Stimulated activated CD8-positive, alpha-beta memory T cell treated with anti-CD3 and anti-CD28 coated beads, Interleukin-15, amount 100 ng/mL, for 24 hours (primary cell): ENCODE data around the gene TMEM235.
"Not testable (repeated sequence)": the region's sequence is repeated elsewhere in the genome, so short reads cannot be mapped to it uniquely, and the experiment has no call there.

Source experiments
- DNase-seq: peaks from one replicate; pipeline ENCODE4 v3.0.0-alpha.2; 2020; ENCODE audit warnings: low read depth

TMEM235 gene

DNA sequence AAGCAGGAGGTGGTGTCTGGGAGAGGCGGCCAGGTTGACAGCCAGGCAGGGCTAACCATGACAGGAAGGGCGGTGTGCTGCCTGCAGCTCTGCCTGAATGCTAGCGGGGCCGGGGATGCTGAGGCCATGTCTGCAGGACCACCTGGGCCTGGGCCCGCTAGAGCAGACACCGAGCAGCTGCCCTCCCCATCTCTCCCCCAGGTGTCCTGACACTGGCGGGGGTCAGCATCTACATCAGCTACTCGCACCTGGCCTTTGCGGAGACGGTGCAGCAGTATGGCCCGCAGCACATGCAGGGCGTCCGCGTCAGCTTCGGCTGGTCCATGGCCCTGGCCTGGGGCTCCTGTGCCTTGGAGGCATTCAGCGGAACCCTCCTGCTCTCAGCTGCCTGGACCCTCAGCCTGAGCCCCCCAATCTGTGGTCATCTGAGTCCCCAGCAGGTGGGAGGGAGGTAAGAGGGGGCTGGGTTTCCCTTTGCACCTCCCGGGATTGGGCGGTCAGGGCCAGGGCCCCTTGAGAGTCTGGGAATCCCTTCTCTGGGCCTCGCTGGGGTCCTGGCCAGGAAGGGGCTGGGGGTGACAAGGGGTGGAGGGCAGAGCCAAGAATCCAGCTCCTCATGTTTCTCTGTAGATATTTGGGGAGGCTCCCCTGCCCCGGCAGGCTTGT is 7.5 kb downstream of the TMEM235 start:
- DNase-seq = no peak

DNA sequence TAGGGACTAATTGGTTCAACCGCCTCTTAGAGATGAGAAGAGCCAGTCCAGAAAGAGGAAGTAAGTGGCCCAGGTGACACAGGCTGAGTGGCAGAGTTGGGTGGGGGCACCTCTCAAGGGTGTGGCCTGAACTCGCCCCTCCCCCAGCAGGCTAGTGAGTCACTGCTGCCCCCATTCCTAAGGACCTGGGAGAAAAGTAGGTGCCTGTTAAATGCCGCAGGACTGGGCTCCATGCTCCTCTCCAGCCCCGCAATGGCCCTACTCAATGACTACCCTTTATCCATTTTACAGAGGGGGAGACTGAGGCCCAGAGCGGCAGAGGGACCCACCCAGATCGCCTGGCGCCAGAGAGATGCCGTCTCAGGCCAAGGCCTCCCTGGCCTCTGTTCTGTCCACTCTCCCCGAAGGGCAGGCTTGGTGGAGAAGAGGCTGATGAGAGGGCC is 8.1 kb downstream of the TMEM235 start:
- no peak for DNase-seq

DNA sequence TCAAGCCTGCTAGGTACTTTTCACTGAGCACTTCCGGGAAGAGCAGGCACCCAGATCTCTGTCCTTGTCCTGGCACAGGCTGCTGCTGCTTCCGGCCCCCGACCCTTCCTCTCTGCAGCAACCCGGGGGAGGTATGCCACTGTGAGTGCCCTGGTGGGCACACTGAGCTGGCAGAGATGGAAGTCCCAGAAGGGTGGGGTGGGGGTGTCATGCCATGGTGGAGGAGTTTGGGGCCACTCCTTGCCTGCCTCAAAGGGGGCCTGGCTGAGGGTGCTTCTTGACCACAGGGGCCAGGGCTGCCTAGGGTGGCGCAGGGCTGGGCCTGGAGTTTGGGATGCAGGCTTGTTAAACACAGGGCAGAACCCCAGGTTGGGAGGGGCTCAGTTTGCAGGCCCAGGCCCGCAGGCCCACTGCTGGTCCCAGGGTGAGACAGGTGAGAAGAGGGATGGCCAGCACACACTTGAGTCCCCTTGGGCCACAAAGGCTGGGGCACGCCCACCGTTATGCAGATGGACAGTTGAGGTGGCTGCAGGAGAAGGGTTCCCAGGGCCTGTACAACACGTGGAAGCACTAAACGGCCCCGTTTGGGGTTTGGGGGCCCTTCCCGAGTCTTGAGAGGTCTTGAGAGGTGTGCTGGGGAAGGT is 8.7 kb downstream of the TMEM235 start:
- no peak for DNase-seq

DNA sequence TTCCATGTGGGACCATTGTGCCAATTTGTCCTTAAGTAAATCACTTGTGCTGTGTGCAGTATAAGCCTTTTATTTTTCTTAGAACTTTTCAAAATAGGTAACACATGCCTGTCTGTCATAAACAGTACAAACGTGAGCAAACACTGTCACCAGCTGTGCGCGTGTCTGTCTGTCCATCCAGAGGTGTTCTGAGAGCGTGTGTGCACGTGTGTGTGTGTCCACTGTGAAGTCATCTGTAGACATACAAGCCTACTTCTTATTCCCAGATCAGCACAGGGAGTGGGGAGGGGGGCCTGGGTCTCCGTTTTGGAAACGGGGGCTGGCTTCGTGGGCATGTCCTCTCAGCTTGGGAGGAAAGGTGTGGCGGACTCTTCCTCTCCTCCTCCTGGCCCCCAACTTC is 9.4 kb downstream of the TMEM235 start:
- no peak for DNase-seq

DNA sequence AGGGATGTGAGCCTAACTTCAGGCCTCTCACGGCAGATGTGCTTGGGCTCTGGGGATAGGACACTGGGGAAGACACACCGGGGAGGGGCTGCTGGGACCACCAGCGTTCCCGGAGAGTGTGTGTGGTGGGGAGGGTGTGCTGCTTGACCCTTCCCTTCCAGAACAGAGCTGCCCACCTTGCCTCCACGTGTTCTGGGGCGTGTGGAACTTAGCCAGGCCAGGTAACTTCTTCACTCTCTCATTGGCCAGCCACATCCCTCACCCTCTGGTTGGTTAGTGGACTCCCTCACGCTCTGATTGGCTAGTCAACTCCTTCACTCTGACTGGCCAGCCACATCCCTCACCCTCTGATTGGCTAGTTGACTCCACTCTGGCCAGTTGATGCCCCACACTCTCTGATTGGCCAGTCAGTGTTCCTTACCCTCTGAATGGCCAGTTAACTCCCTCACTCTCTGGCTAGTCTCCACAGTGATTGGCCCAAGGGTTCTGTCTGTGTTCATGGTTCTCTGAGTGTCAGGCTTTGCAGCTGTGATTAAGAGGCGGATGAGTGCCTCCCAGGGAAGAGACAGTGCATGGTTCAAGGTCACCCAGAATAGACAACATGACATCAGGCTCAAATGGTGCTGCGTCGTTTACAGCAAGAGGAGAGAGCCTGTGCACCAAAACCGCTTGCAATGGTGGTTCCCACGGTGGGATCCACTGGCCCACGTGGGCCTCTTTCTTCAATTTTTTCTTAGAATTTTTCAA is 10.0 kb downstream of the TMEM235 start:
- DNase-seq = no peak

DNA sequence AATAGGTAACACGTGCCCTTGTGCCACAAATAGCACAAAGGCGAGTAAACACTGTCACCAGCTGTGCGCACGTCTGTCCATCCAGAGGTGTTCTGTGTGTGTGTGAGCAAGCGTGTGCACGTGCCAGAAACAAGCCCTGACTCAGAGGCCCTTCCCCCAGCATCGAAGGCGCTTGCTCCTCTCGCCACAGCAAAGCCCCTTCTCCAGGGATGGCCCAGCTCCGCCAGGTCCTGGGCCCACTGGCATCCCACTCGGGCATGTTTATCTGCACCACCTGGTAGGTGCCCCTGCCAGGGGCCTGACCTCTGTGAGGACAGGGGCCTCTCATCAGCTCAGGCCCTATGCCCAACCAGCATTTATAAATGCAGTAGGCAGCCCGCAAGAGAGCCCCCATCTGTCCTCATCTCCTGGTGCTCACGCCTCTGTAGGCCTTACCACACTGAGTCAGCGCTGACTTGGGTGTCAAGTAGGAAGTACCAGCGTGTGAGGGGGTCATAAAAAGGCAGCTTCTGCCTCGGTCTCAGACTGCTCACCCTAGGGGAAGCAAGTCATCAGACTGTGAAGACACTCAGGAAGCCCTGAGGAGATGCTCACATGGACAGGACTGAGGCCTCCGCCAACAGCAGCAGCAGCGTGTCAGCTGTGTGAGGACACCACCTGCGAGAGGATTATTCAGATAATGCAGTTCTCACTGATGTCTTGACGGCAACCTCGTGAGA is 10.8 kb downstream of the TMEM235 start:
- no peak for DNase-seq

DNA sequence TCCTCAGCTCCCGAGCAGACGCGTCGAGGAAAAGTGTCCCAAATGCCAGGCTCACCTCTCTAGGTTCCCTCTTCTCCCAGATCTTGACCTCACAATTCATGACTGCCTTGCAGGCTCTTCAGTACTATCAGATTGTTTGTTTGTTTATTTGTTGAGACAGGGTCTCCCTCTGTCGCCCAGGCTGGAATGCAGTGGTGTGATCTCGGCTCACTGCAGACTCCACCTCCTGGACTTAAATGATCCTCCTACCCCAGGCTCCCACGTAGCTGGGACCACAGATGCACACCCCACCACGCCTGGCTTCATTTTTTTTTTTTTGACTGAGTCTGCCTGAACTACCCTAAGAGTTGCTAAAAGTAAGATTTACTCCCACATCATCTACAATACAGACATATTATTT is 15.9 kb downstream of the TMEM235 start:
- DNase-seq = no peak

DNA sequence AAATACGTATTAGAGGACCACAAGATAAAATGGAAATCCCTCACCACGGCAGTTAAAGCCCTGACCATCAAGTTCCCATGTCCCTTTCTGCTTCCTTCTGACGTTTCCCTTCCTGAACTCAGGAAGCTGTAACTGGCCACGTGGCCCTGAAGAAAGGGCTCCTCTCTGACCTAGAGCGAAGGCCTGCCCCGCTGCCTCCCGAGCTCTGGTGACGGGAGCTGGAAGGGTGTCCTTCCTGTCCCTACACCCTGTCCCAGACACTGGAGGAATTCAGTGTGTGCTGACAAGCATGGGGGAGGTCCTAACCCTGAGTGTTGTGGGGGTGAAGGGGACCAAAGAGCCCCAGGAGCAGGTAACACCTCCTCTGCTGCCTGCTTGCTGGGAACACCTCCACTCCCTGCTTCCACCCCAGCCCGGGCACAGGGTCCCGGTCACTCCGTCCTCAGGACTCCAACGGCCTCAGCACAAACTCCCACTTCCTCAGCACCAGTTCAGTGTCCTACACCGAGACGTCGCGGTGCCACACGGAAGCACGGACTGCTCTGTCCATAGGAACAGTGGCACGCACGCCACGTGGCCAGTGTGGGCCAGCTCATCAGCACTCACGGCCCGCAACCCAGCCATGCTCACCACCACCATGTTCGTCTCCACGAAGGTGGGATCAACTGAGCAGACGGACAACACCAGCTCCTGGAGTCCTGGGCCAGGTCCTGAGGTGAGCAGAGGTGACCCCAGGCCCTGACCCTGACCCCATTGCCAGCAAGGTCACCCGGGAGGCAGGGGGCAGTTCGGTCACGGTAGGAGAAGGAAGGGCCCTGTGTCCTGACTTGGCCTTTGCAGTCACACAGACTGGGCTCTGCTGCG is 16.9 kb downstream of the TMEM235 start:
- DNase-seq = no peak

DNA sequence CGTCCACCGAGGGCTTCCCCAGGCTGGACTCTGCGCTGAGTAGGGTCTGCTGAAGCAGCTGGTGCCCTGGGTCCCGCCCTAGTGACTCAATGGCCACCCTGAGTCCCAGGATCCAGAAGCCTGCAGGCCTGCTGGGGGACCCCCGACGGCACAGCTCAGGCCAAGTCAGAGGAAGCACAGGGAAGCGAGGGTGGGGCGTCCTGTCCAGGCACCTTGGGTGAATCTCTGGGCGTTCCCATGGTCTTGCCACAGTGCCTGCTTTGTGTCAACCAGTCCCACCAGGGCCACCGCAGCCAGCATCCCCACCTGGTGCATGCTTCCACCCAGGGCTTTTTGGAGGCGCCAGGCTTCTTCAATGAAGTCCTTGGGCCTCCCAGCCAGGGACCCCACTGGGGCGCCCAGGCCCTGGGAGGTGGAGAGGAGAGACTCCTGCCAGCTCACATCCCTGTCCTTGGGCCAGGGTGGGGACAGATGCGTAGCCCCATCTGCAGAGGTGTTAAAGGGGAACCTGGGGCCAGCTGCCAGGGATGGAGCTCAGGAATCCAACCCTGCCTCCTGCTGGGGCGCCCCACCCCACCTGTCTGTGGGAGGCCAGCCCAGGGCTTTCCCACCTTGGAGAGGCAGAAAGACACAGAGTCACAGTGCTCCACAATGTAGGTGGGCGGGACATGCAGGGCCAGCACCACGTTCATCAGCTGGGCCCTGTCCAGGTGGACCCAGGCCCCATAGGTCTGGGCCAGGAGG is 17.8 kb downstream of the TMEM235 start:
- no peak for DNase-seq

DNA sequence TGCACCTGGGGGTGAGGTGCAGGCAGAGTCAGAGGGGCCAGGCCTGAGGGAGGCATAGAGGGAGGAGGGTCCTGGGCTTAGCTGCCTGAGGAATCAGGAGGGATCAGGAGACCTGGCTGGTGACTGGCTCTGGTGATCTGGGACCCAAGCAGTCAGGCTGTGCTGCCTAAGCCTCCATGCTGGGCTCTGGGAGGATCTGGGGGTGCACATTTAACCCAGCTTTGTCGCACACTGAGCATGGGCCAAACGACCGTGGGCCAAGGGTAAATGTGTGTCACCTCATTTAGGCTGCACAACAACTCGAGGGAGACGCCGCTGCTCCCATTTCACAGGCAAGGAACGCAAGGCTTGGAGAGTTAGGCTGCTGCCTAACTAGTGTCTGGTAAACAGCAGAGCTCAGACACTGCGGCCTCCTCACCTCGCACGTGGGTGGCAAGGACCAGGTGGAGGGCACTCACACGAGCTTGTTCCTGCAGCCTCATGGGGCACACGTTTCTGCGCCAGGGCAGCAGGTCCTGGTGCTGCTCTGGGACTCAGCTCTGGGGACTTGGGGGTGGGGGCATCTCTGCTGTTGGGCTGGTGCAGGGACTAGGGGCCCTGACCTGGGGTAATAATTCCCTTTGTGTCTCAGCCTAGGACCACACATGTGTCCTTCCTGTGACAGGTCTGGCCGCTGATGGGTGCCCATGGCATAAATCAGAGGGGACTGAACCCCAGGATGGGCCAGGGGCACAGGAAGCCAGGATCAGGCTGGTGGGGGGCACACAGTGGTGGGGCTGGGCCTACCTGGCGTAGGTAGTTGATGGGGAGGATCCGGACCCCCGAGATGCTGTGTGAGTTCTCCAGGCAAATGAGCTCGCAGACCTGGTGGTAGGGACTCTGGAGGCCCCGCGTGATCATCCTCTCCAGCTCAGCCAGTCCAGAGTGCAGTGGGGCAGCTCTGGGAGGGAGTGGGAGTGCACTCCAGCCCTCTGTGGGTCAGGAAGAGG is 18.7 kb downstream of the TMEM235 start:
- DNase-seq = no peak

DNA sequence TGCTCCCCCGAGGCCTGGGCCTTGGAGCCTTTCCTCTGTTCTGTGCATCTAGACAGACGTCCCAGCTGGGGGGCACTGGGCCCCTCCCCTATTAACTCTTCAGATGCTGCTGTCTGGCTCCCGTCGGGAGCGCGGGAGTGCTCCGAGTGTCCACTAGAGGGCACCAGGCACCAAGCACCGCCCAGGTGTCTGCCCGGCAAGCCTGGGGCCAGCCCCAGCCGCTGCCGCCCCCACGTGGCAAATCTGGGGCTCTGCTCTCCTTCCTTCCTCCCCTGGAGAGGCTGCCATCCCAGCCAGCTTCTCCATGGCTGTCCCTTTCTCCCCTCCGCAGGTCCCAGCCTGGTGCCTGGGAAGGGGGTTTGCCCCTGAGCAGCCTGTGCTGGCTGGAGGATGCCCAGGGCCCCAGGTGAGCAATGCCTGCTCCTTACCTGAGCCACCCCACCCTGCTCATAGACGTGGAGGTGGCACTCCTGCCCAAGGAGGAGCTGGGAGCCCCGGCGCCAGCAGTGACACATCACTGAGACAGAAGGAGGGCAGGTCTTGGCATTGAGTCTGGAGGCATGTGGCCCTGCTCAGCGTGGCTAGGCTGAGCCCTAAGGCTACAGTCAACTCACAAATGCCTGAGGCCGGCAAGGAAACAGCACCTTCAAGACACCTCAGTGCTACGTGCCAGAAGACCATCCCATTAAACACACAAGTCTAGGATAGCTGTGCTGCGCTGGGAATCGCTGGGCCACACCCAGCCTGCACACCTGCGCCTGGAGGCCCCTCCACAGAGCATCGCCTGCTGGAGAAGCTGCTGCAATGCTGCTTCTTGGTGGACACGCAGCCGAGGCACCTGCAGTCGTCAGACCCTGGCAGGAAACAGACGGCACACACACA is 19.7 kb downstream of the TMEM235 start:
- peak; percentile 62 for DNase-seq

DNA sequence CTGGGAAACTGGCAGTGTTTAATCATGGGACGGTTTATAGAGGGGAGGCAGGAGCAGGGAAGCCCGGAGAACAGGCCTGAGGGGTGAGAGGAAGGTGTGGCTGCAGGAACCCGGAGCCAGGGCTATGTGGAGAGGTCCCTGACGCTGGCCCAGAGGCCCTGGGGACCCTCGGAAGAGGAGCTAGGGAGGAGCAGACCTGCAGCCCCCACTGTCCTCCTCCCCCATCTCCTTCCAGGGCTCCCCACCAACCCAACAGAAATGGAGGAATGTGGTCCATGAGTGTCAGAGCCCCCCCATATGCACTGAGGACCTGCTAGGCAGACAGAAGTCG is 20.3 kb downstream of the TMEM235 start:
- no peak for DNase-seq

DNA sequence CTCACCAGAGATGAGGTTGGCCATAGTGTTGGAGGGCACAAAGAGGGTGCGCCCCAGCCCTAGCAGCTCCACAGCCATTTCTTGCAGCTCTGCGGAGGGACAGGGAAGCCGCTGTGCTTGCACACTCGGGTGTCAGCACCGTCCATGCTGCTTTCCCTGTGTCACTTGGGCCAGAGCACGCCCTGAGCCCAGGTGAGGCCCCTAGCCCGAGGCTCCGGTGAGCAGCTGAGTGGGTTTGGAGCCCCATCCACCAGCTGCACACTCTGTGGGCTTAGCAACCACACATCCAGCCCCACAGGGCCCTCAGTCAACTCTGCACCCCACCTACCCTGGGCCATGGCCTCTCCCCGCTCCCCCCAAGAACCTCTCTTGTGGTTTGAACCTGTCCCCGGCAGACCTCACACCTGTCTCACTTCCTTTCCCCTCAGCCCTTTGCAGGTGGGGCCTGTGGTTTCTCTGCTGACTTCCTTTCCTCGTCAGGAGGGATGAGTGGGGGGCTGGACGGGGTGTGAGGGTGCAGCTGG is 20.7 kb downstream of the TMEM235 start:
- DNase-seq = no peak

DNA sequence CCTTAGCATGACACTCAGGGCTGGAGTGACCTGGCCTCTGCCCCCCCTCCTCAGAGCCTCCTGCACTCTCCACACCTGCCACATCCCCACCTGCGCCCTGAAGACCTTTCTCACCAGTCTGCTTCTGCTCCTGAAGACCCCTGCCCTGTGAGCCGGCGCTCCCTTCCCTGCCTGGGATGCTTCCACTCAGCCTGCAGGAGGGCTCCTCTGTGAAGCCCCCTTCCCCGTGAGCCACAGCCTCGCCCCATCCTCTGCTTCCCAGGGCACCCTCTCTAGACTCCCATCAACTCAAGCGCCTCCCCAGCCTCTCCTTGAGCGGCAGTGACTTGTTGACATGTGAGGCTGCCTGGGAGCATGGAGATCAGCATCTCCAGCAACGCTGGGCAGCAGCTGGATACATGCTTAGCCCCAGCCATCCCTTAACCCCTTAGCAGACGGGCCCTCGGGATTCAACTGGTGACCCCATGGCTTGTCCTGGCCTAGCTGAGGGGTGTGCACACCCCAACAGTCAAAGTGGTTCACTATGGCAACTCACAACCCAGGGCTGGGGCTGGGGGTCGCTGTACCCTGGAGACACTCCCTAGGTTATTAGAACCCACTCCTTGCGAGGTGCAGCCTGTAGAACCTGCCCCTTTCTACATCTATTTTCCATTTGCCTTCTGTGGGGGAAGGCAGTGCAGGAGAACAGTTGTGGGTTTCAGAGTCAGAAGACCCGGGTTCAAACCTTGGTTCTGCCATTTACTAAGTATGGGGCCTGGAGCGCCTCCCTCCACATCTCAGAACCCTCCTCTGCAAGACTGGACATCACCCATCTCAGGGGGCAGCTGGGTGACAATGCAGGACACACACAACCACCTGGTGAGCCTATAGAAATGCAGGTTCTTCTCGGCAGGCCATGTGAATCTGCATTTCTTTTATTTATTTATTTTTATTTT is 21.5 kb downstream of the TMEM235 start:
- no peak for DNase-seq

DNA sequence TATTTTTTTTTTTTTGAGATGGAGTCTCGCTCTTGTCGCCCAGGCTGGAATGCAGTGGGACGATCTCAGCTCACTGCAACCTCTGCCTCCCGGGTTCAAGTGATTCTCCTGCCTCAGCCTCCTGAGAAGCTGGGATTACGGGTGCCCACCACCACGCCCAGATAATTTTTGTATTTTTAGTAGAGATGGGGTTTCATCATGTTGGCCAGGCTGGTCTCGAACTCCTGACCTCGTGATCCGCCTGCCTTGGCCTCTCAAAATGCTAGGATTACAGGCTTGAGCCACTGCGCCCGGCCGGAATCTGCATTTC is 22.2 kb downstream of the TMEM235 start:
- not testable (repeated sequence) for DNase-seq

DNA sequence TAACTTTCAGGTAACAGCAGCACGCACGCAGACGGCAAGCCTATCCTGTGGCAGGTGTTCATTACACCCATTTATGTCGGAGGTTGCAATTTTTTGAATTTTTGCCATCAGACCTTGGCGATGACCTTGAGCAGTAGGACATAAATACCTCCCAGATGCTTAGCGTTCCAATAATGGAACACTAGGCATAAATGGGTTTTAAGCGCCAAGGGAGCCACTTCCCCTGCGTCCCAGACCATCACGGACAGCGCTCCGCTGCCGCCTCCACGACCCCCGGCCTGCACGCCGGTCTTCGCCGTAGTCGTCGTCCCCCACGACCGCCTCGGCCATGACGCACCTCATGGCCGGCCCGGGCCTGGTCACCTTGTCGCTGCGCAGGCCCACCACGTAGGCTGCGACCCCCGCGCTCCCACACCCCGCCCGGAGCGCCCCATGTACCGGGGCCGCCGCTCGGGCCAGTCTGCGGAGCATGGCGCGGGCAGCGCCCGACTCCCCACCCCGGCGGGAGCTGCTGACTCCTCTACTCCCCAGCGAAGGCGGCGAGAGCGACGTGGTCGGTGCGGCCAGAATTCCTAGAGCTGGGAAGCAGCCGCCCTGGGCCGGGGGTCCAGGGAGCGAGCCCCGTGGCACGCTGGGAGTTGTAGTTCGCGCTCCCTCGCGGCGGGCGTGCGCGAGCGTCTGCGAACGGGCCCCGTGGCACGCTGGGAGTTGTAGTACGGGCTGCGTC is 22.7 kb downstream of the TMEM235 start:
- peak; percentile 66 for DNase-seq
